ENCODE results near the gene ELF4. TPM values are rescaled to one million over a fixed set of nuclear protein-coding genes. Genes with fewer than 3 reads are reported as not detected.

Gene ELF4
- total RNA-seq, 2 donors from 2014 or later, result 2.8 to 3.8 TPM

GRCh38 chrX:130051176-130051845 is 59.0 kb downstream of the ELF4 start:
- Mint-ChIP-seq H3K4me3 (no peak overlapping the region), H3K4me1 (no peaks in the 10 kb centered on the region), H3K9me3 (peaks cover 55% of the 10 kb centered on the region), H3K27ac (no peak overlapping the region), H3K36me3 (ENCODE audit: low read depth) (peaks cover 64% of the 10 kb centered on the region), H3K27me3 (ENCODE audit: insufficient read depth) (no peaks in the 10 kb centered on the region)
- no peaks in the 10 kb centered on the region for H3K27me3 ChIP-seq (ENCODE audit: control insufficient read depth, insufficient read depth, low read length, poor library complexity, severe bottlenecking)
- peaks cover 14% of the 10 kb centered on the region for H3K9me3 ChIP-seq (ENCODE audit: control insufficient read depth, low read length)
- H3K4me3 ChIP-seq (ENCODE audit: low read length), result no peak overlapping the region
- WGBS, 2 experiments (ENCODE audit: insufficient coverage in 1 of 2, insufficient read length in 1 of 2), result 89% methylated on average over 10 of the region's 12 CpGs; no CpG with 5 or more reads in 1 of the 2 experiments
- DNase-seq, result no peak
- TF ChIP-seq CTCF (conservative IDR thresholded peaks at IDR 0.05), result no peak
- no peak overlapping the region for H3K27ac ChIP-seq (ENCODE audit: low read depth, low read length)
- H3K4me1 ChIP-seq (ENCODE audit: control insufficient read depth, insufficient read depth, low read length), result no peaks in the 10 kb centered on the region
- H3K36me3 ChIP-seq (ENCODE audit: control insufficient read depth, insufficient read depth, low read length), result peaks cover 18% of the 10 kb centered on the region
- no peak overlapping the region for H3K9ac ChIP-seq (ENCODE audit: extremely low read depth, low read length, poor library complexity, severe bottlenecking)

- H3K9ac ChIP-seq (ENCODE audit: extremely low read depth, low read length, poor library complexity, severe bottlenecking), result no peak overlapping the region
- Mint-ChIP-seq H3K4me1 (no peaks in the 10 kb centered on the region), H3K27ac (no peak overlapping the region), H3K4me3 (no peak overlapping the region), H3K9me3 (peaks cover 53% of the 10 kb centered on the region), H3K36me3 (ENCODE audit: low read depth) (peaks cover 63% of the 10 kb centered on the region), H3K27me3 (ENCODE audit: insufficient read depth) (no peaks in the 10 kb centered on the region)
- H3K9me3 ChIP-seq (ENCODE audit: control insufficient read depth, low read length), result peaks cover 14% of the 10 kb centered on the region
- no peak overlapping the region for H3K27ac ChIP-seq (ENCODE audit: low read depth, low read length)
- WGBS, 2 experiments (ENCODE audit: insufficient coverage in 1 of 2, insufficient read length in 1 of 2), result 96 to 100% methylated on average over 2 to 7 of the region's 8 CpGs
- peaks cover 9% of the 10 kb centered on the region for H3K36me3 ChIP-seq (ENCODE audit: control insufficient read depth, insufficient read depth, low read length)
- no peak for TF ChIP-seq CTCF (conservative IDR thresholded peaks at IDR 0.05)
- no peaks in the 10 kb centered on the region for H3K27me3 ChIP-seq (ENCODE audit: control insufficient read depth, insufficient read depth, low read length, poor library complexity, severe bottlenecking)
- no peaks in the 10 kb centered on the region for H3K4me1 ChIP-seq (ENCODE audit: control insufficient read depth, insufficient read depth, low read length)
- no peak overlapping the region for H3K4me3 ChIP-seq (ENCODE audit: low read length)
- no peak for DNase-seq
Measured at GRCh38 chrX:130049821-130050220, 60.5 kb downstream of the ELF4 start.

- Histone ChIP-seq H3K27me3 (ENCODE audit: control insufficient read depth, insufficient read depth, low read length, poor library complexity, severe bottlenecking) (no peaks in the 10 kb centered on the region), H3K36me3 (ENCODE audit: control insufficient read depth, insufficient read depth, low read length) (peaks cover 9% of the 10 kb centered on the region), H3K9ac (ENCODE audit: extremely low read depth, low read length, poor library complexity, severe bottlenecking) (no peak overlapping the region), H3K9me3 (ENCODE audit: control insufficient read depth, low read length) (peaks cover 14% of the 10 kb centered on the region), H3K4me1 (ENCODE audit: control insufficient read depth, insufficient read depth, low read length) (no peaks in the 10 kb centered on the region), H3K27ac (ENCODE audit: low read depth, low read length) (no peak overlapping the region), H3K4me3 (ENCODE audit: low read length) (no peak overlapping the region)
- no peak overlapping the region for H3K4me3 Mint-ChIP-seq
- DNase-seq, result no peak
- peaks cover 51% of the 10 kb centered on the region for H3K9me3 Mint-ChIP-seq
- TF ChIP-seq CTCF (conservative IDR thresholded peaks at IDR 0.05), result no peak
- no peaks in the 10 kb centered on the region for H3K4me1 Mint-ChIP-seq
- 97 to 100% methylated on average over 1 to 3 of the region's 4 CpGs for WGBS, 2 experiments (ENCODE audit: insufficient coverage in 1 of 2, insufficient read length in 1 of 2)
- H3K27me3 Mint-ChIP-seq (ENCODE audit: insufficient read depth), result no peaks in the 10 kb centered on the region
- no peak overlapping the region for H3K27ac Mint-ChIP-seq
- peaks cover 63% of the 10 kb centered on the region for H3K36me3 Mint-ChIP-seq (ENCODE audit: low read depth)
Measured at GRCh38 chrX:130048686-130049222, 61.5 kb downstream of the ELF4 start.

All from endodermal cell (in vitro differentiated cells).